ENCODE data around the gene WWOX.

DNA sequence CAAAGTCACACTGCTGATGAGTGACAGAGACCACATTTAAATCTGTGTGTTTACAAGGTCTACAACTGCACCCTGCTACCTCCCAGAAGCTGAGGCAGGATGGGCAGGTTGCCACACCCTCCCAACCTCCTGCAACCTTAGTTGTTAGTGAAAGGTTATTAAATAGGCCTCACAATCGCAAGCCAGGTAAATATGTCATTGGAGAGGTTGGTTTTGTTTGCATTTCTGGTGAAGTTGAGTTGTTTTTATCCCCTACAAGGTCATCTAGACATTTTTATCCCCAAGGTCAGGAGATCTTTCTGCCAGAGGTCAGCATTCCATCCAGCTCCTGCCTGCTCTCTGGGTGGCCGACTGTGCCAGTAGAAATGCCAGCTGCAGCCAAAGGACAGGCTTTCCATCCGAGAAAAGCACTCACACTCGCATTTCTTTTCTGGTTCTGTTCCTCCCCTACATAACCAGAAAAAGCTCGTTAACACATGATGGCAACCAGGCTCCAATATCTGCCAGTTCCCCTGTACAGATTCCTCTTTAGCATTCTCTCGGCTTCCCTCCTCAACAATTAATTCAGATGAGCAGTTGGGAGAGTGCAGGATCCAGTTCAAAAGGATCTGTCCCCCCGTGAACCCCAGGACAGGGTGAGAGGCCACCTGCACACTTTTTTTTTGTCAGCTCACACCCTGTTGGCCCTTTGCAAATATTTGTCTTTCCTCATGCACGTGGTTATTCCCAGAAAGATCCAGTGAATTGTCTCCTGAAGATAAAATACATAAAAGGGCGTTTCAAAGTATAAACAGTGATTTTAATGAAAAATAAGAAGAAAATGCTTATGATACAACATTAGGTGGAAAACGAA, 938.3 kb downstream of the WWOX start:
- TF ChIP-seq, protein P1, sequence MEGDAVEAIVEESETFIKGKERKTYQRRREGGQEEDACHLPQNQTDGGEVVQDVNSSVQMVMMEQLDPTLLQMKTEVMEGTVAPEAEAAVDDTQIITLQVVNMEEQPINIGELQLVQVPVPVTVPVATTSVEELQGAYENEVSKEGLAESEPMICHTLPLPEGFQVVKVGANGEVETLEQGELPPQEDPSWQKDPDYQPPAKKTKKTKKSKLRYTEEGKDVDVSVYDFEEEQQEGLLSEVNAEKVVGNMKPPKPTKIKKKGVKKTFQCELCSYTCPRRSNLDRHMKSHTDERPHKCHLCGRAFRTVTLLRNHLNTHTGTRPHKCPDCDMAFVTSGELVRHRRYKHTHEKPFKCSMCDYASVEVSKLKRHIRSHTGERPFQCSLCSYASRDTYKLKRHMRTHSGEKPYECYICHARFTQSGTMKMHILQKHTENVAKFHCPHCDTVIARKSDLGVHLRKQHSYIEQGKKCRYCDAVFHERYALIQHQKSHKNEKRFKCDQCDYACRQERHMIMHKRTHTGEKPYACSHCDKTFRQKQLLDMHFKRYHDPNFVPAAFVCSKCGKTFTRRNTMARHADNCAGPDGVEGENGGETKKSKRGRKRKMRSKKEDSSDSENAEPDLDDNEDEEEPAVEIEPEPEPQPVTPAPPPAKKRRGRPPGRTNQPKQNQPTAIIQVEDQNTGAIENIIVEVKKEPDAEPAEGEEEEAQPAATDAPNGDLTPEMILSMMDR (IDR thresholded peaks at IDR 0.05), result no peak
- TF ChIP-seq POLR2A (IDR thresholded peaks at IDR 0.05), result no peak

Measured in thyroid gland (tissue), 4 donors.